Stimulated activated CD8-positive, alpha-beta memory T cell treated with anti-CD3 and anti-CD28 coated beads, Interleukin-15, amount 100 ng/mL, for 24 hours (primary cell): ENCODE data around the gene NDFIP2.

Experiments used
- DNase-seq: peaks from one replicate; pipeline ENCODE4 v3.0.0-alpha.2; 2020; ENCODE audit warnings: low read depth

The NDFIP2 gene

GRCh38 chr13:79497064-79497463 is 16.1 kb downstream of the NDFIP2 start:
- no peak for DNase-seq

- DNase-seq: no peak
These were observed 16.9 kb downstream of the NDFIP2 start for GRCh38 chr13:79497852-79498251.

- no peak for DNase-seq
These were observed 19.9 kb downstream of the NDFIP2 start for GRCh38 chr13:79500829-79501228.

GRCh38 chr13:79501538-79502232 is 20.7 kb downstream of the NDFIP2 start:
- DNase-seq: no peak

GRCh38 chr13:79502859-79503468 is 22.0 kb downstream of the NDFIP2 start:
- no peak for DNase-seq

GRCh38 chr13:79503473-79504017 is 22.6 kb downstream of the NDFIP2 start:
- no peak for DNase-seq

- DNase-seq: no peak
These were observed 27.4 kb downstream of the NDFIP2 start for GRCh38 chr13:79508224-79508961.

- DNase-seq: no peak
These were observed 30.7 kb downstream of the NDFIP2 start for GRCh38 chr13:79511611-79512010.

- DNase-seq: no peak
These were observed 32.0 kb downstream of the NDFIP2 start for GRCh38 chr13:79512950-79513349.

GRCh38 chr13:79516595-79516994 is 35.6 kb downstream of the NDFIP2 start:
- no peak for DNase-seq

- no peak for DNase-seq
These were observed 38.3 kb downstream of the NDFIP2 start for GRCh38 chr13:79519255-79519654.

GRCh38 chr13:79522583-79522982 is 41.6 kb downstream of the NDFIP2 start:
- no peak for DNase-seq

- DNase-seq: no peak
These were observed 44.3 kb downstream of the NDFIP2 start for GRCh38 chr13:79525064-79525857.

- DNase-seq: no peak
These were observed 46.7 kb downstream of the NDFIP2 start for GRCh38 chr13:79527698-79528097.

GRCh38 chr13:79528356-79528755 is 47.4 kb downstream of the NDFIP2 start:
- no peak for DNase-seq

GRCh38 chr13:79528759-79529191 is 47.8 kb downstream of the NDFIP2 start:
- no peak for DNase-seq

- DNase-seq: no peak
These were observed 48.9 kb downstream of the NDFIP2 start for GRCh38 chr13:79529817-79530216.

GRCh38 chr13:79530270-79530669 is 49.3 kb downstream of the NDFIP2 start:
- DNase-seq: no peak

- no peak for DNase-seq
These were observed 50.7 kb downstream of the NDFIP2 start for GRCh38 chr13:79531542-79532254.

GRCh38 chr13:79532576-79532975 is 51.6 kb downstream of the NDFIP2 start:
- no peak for DNase-seq

- no peak for DNase-seq
These were observed 52.9 kb downstream of the NDFIP2 start for GRCh38 chr13:79533781-79534400.
